ENCODE results near the gene HPCAL1.
"Not testable (repeated sequence)": the region's sequence is repeated elsewhere in the genome, so short reads cannot be mapped to it uniquely, and the experiment has no call there.

Gene HPCAL1

DNA sequence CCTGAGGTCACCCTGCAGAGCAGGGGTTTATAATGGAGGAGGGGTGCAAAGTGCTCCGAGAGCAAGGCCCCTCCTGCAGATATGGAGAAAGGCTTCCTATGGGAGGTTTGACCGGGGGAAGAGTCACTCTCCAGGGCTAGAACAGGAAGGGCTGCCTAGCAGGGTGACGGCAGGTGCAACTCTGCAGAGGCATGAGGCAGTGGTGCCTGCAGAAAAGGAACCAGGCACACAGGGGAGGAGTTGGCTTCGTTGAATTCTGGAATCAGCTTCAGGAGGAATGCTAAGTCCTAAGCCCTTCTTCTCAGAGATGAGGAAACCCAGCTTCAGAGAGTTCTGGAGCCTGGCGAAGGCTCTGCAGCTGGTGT lies 17.5 kb upstream of the HPCAL1 start:
- DNase-seq (ENCODE audit: low read depth): no peak

DNA sequence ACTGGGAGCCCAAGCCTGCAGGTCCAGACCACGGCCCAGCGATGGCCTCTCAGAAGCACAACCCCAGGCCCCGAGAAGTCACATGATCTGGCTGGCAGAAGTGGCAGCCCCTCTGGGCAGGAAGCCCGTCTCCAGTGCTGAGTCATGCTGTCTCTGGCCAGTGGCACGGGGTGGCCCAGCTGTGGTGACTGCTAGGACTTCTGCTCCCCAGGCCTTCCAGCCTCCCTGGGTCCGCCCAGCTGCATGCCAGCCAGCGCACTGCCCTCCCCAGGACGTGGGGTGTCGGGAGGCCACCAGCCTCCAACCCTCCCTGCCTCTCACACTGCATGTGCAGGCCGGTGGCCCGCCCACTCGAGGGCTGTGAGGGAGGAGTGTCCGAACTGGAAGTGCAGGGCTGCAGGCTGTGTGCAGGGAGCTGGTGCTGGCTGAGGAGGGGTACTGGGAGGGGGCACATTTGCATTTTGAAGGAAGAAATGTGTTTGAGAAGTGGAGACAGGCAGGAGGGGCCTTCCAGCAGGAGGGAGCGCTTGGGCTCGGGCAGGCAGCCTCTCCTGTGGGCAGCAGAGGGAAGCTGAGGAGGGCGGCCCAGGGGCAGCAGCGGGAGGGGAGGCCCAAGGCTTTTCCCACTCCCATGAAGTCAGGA lies 17.0 kb upstream of the HPCAL1 start:
- DNase-seq (ENCODE audit: low read depth): no peak

DNA sequence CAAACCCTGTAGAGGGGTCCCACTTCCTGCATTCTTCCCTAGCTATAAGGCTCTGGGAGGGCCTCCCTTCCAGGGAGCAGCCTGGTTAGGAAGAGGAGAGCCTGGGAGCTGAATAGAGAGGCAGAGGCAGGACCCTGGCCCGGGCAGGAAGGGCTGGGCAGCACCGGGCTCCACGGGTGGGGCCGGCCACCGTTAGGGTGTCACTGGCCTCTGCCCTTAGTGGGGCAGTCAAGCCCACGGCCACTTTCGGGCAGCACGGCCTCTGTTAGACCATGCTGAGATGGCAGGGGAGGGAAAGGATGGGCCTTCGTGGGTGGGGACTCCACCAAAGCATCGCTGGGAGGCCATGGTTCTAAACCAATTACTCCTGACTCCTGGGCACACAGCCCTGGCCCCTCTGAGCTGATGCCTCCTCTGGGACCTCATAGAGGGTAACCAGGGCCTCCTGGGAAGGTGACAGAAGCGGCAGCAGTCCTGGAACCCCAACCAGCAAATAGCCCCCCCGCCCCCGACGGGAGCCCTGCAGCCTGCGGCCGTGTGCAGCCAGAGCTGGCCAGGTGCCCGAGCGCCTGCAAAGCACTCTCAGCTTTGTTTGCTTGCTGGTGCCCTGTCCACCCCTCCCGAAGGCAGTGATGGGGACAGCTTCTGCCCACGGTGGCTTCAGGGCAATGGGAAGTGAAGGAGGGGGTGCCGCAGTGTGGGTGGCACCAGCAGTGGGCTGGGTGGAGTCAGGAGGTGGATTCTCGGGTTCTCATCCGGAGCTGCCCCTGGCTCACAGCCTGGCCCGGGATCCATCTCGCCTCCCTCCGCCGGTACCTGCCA lies 16.3 kb upstream of the HPCAL1 start:
- no peak for DNase-seq (ENCODE audit: low read depth)

DNA sequence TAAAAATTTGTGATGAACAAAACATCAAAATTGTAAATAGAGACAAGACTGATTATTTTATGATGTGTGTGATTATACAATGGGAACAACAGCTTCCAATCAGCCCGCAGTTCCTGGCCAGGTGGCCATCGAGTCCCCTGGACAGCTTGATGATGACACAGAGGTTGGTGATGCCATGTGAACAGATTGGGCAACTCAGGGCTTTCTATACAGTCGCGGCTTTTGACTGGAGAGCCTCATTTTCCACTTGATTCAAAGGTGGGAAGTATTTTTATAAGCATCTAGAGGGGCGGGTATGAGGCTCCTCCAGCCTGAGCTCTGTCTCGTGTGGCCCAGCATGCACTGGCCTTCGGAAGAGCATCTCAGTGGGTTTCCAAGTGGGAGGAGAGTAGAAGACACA lies 14.9 kb upstream of the HPCAL1 start:
- no peak for DNase-seq (ENCODE audit: low read depth)

DNA sequence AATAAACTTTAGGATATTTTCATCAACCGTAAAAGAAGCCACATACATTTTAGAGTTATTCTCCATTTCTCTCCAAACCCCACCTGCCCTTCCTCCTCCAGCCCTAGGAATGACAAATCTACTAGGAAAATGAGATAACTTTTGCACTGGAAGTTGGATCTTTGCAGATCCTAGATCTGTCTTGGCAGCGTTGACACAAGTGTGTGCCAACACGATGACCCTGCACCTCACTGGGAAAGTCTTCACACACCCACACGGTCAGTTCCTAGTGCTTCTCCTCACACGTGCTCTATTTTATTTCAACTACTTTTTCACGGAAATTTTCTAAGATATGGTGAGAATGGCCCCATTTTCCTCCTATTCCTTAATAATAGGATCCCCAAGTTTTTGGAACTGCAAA lies 14.1 kb upstream of the HPCAL1 start:
- DNase-seq (ENCODE audit: low read depth): no peak

DNA sequence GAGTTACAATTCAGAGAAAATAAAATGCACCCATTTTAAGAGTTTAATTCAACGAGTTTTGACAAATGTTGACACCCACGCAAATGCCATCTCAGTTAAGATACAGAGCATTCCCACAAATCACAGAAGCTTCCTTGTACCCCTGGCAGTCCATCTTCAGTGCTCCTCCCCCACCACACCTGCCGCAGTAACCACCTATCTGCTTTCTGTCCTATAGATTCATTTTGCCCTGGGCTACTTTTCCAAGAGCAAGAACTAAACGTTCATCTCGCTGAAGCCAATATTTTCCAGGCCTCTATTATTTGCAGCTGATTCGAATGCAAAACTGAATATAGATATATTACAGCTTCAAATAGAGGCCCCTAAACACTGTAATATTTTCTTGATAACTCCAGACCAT lies 13.4 kb upstream of the HPCAL1 start:
- no peak for DNase-seq (ENCODE audit: low read depth)

DNA sequence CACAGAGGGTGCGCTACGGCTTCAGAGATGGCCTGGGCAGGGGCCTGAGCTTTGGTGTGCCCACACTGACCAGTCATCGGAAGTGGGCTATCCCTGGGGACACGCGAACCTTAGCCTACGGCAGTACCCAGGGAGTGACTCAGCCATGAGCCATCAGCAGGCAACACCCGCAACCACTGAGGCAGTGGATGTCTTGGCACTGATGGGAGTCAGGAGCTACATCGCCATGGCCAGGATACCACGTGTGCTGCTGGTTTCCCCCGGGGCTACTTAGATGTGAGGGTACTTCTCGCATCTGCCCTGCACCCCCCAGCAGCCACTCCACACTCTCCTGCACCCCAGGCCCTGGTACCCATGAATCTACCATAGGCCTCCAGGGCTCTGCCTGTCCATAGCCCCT lies 12.8 kb upstream of the HPCAL1 start:
- no peak for DNase-seq (ENCODE audit: low read depth)

DNA sequence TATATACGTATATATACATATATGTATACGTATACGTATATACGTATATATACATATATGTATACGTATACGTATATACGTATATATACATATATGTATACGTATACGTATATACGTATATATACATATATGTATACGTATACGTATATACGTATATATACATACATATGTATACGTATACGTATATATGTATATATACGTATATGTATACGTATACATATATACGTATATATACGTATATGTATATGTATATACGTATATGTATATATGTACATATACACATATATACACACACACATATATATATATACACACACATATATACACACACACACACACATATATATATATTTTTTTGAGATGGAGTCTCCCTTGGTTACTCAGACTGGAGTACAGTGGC lies 11.3 kb upstream of the HPCAL1 start:
- not testable (repeated sequence) for DNase-seq (ENCODE audit: low read depth)

DNA sequence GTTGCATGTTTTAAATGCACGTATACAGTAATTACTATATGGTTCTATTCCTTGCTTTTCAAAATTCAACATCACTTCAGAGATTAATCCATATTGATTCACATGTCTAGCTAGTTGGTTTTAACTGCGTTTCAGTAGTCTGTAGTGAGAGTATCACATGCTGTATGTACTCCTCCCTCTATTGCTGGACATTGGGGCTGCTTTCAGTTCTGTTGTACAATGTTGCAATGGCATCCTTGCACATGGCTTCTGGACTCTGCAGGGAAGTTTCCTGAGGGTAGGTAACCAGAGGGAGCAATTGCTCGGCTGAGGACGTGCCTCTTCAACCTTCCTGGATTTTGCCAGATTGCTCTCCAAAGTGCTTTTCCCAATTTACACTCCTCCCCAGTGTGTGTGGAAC lies 10.7 kb upstream of the HPCAL1 start:
- no peak for DNase-seq (ENCODE audit: low read depth)

DNA sequence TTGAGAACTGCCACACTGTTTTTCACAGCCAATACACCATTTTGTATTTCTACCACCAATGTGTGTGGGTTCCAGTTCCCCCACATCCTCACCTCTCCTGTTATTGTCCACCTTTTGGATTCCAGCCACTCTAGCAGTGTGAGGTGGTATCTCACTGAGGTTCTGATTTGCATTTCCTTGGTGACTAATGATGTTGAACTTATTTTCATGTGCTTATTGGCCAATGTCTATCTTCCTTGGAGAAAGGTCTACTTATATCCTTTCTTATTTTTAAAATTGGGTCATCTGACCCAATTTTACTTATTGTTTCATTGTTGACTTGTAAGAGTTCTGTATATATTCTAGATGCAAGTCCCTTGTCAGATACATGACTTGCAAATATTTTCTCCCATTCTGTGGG lies 9.1 kb upstream of the HPCAL1 start:
- no peak for DNase-seq (ENCODE audit: low read depth)

DNA sequence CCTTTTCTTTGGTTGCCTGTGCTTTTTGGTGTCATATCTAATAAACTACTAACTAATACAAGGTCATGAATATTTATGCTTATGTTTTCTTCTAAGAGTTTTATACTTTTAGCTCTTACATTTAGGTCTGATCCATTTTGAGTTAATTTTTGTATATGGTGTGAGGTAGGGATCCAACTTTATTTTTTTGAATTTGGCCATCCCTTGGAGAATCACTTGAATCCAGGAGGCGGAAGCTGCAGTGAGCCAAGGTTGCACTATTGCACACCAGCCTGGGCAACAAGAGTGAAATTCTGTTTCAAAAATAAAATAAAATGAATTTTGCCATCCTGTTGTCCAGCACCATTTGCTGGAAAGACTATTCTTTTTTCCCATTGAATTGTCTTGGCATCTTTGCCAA lies 8.6 kb upstream of the HPCAL1 start:
- no peak for DNase-seq (ENCODE audit: low read depth)

DNA sequence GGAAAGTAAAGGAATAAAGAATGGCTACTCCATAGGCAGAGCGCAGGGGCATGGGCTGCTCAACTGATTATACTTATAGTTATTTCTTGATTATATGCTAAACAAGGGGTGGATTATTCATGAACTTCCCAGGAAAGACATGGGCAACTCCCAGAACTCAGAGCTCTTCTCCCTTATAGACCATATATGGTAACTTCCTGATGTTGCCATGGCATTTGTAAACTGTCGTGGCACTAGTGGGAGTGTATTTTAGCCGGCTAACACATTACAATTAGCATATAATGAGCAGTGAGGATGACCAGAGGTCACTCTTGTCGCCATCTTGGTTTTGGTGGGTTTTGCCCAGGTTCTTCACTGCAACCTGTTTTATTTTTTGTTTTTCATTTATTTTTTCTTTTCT lies 7.1 kb upstream of the HPCAL1 start:
- not testable (repeated sequence) for DNase-seq (ENCODE audit: low read depth)

DNA sequence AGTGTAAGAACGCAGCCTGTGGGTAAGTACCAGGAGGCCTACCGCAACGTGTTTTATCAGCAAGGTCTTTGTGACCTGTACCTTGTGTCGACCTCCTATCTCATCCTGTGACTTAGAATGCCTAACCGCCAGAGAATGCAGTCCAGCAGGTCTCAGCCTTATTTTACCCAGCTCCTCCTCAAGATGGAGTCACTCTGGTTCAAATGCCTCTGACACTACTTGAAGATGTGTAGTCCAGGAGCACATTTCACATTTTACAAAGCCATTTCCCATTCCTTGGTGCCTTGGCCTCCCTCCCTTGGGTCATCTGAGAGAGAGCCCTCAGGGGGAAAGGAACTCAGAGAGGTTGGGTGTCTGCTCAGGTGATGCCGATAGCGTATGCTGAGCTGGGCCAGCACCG lies 6.6 kb upstream of the HPCAL1 start:
- DNase-seq (ENCODE audit: low read depth): no peak

DNA sequence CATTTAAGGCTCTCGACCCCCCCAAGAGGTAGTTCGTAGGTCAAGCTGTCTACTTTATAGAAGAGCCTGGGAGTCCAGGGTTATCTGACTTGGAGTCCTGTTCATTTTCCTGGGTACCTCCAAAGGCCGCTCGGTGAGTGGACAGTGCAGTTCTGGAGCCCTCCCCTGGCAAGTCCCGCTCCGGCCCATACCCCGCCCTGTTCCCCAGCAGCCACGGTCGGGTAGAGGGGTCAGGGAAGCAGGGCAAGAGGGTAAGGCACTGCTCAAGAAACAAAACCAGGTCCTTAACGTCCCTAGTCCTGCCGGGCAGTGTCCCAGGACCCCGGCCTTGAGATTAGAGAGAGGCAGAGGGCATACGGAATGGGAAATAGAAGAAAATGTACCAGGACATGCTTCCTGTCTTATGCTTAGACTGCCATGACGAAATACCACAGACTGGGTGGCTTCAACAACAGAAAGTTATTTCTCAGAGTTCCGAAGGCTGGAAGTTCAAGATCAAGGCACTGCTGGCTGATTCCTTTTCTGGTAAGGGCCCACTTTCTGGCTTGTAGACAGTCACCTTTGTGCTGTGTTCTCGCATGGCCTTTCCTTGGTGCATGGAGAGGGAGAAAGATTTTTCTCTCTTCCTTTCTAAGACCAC lies 5.4 kb upstream of the HPCAL1 start:
- no peak for DNase-seq (ENCODE audit: low read depth)

DNA sequence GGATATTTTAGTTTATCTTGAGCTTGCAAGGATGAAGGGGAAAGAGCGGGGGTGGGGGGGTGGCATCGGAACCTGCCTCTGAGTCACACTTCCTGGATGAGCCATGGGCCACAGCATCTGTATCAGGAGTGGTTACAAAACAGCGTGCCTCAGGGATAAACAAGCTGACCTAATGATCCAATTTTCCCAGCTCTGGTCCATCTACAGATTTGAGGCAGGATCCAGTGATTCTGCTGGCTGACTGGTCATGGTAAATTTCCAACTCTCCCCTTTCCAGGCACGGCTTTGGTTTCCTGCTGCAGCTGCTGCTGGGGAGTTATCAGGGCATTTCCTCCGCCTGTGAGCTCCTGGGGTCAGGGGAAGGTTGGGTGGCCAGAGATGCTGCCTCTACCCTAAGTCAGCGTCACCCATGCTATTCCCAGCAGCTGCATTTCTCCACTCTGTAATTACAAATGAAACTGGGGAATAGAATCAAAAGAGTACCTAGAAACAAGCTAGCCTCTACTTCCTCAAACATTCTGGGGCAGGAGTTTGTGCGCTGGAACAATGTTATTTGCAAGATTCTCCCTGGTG lies 4.7 kb upstream of the HPCAL1 start:
- peak; percentile 48 for DNase-seq (ENCODE audit: low read depth)

DNA sequence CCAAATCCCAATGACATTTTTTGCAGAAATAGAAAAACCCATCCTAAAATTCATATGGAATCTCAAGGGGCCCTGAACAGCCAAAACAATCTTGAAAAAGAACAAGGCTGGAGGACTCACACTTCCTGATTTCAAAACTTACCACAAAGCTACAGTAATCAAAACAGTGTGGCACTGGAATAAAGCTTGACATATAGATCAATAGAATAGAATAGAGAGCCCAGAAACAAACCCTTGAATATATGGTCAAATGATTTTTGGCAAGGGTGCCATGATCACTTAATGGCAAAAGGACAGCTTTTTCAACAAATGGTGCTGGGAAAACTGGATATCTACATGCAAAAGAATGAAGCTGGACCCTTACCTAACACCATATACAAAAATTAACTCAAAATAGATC lies 3.9 kb upstream of the HPCAL1 start:
- not testable (repeated sequence) for DNase-seq (ENCODE audit: low read depth)

DNA sequence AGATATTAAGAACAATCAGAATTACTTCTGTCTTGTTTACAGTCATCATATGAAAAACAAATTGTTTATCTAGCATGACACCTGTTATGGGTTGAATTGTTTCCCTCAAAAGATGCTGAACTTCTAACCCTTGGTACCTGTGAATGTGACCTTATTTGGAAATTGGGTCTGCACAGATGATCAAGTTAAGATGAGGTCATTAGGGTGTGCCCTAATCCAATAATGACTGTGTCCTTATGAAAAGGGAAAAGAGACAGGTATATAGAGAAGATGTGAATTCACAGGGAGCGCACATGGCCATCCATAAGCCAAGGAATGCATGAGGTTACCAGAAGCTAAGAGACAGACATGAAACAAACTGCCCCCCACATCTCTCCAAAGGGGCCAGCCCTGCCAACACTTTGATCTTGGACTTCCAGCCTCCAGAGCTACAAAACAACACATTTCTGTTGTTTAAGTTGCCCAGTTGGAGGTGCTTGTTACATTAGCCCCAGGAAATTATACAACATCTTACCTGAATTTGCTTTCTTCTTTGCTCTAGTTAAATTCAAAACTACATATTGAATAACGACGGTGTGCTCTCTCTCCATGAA lies 2.3 kb upstream of the HPCAL1 start:
- DNase-seq (ENCODE audit: low read depth): no peak

DNA sequence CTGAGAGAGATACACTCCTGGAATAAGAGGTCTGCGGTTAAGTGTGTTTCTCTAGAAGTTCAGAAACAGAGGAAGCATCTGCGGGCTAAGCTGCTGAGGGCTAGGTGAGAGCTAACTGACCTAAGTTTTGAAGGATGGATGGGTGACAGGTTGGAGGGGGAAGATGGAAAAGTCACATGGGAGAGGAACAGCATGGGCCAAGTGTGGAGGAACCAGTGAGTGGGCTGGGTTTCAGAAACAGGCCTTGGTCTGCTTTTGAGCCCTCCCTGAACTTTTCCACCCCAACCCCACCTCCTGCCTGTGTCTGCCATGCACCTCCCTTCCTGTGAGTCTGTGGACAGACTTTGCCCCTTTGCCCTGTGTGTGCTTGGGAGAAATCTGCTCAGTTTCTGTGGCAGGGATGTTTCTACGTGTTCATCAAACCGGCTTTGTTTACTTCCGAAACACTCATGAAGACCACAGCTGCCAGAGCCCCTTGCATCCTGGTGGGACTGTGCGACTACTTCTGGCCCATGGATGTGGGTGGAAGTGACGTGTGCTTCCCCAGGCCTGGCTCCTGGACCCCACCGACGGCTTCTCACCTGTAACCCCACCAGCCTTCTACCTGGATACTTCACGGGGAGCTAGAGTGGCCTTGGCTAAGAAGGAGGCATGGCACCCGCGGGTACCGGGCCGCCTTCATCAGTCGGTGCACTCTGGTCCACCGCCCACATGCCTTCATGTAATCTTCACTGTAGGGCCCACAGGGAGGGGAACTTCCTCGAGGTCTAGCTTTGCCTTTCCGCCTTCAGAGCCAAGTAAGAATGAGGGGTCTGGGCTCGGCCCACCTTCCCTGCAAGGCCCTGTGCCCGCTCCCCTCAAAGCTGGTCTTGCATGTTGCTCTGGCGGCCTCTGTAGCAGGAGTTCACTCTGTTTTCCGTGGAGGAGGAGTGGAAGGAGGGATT lies 1.4 kb upstream of the HPCAL1 start:
- no peak for DNase-seq (ENCODE audit: low read depth)

DNA sequence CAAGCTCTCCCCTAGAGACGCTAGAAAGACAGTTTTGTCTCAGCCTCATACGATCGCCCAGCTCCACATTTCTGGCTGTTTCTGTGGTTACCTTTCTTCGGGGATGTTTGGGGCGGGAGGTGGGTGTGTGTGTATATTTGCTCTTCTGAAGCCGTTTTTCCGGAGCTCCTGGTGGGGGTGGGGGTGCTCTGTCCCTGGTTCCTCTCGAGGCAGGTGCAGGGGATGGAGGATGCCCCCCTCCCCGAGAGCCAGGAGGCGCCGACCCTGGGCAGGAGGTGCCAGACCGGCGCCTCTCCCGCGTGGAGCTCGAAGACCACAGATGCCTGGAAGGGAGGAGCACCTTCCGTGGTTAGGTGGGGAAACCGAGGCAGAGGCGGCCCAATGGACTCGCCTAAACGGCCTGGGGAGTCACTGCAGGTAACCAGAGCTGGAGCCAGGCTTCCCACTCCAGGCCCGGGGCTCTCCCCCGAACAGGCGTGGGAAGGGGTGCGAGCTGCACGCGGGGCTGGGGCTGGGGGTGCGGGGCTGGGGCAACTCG lies 694 bp upstream of the HPCAL1 start:
- no peak for DNase-seq (ENCODE audit: low read depth)

DNA sequence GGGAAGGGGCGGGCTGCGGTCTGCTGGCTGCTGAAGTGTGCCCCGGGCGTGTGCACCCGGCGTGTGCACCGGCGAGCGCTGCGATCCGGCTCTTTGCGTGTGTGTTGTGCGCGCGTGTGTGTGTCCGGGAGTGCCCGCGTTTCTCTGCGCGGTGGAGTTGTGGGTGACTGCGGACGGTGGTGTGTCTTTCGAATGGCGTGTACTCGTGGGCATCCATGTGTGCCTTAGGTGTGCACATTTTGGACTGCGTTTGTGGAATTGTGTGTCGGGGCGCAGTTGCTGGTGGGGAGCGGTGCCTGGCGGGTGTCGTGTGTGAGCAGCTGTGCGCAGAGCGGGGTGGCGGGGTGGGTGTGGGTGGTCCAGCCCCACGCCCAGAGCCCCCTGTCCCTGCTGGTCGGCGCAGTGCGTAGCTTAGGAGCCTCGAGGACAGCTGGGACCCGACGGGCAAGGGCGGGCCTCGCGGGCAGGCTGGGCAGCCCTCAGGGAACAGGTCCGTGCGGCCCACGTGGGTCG lies 533 bp downstream of the HPCAL1 start:
- no peak for DNase-seq (ENCODE audit: low read depth)
